ENCODE results near the gene ZNF142. TPM values are rescaled to one million over a fixed set of nuclear protein-coding genes. Genes with fewer than 3 reads are reported as not detected.

The ZNF142 gene
- total and polyA plus RNA-seq, 2 of the 8 experiments (the other 6 are each of a cell fraction or from before 2014, with no cell fraction given), result 9.4 to 32.5 TPM

GRCh38 chr2:218691234-218691633, 31.8 kb upstream of the ZNF142 start:
- no peak overlapping the region for H3K4me2 ChIP-seq (ENCODE audit: insufficient read depth in 1 of 2, low read depth in 2 of 2, low read length in 2 of 2)

More at GRCh38 chr2:218691234-218691633, 31.8 kb upstream of the ZNF142 start:
- Histone ChIP-seq H4K20me1 (replicated peaks in 1 of 2; ENCODE audit: control insufficient read depth in 1 of 2, insufficient read depth in 2 of 2, low read length in 2 of 2) (no peaks in the 10 kb centered on the region), H2AK5ac (ENCODE audit: low read depth, low read length) (no peak overlapping the region), H3K56ac (replicated peaks; ENCODE audit: insufficient read length, low read depth, low read length) (no peak overlapping the region), H4K5ac (ENCODE audit: insufficient read length, low read depth, low read length) (no peak overlapping the region), H3K79me1 (ENCODE audit: low read depth, low read length) (no peaks in the 10 kb centered on the region), H3K23me2 (ENCODE audit: low read depth, low read length) (no peaks in the 10 kb centered on the region; the same call in 1 of the 2 replicates), H2BK20ac (ENCODE audit: low read length) (no peak overlapping the region), H3K14ac (ENCODE audit: insufficient read length) (no peak overlapping the region), H3K79me2 (ENCODE audit: control insufficient read depth in 1 of 2, insufficient read depth in 2 of 2, low read length in 2 of 2) (no peaks in the 10 kb centered on the region), H3K4me3 (ENCODE audit: extremely low read depth in 1 of 4, insufficient read depth in 2 of 4, low read depth in 3 of 4, low read length in 4 of 4) (no peak overlapping the region), H2BK12ac (ENCODE audit: low read depth, low read length) (no peak overlapping the region), H3K36me3 (ENCODE audit: control insufficient read depth in 2 of 4, insufficient read depth in 4 of 4, low read length in 3 of 4) (peaks cover 0 to 28% (median 13%) of the 10 kb centered on the region in 4 experiments; a peak in 5 of 8 replicates), H2BK15ac (ENCODE audit: low read length) (no peak overlapping the region), H3K27me3 (replicated peaks in 1 of 4; ENCODE audit: control insufficient read depth in 3 of 4, extremely low read depth in 1 of 4, insufficient read depth in 3 of 4, low read length in 3 of 4) (no peaks in the 10 kb centered on the region), H3K23ac (ENCODE audit: insufficient read length) (no peak overlapping the region), H3K18ac (ENCODE audit: extremely low read depth, low read length) (no peak overlapping the region), H2BK120ac (replicated peaks; ENCODE audit: low read depth, low read length) (no peak overlapping the region), H2BK5ac (ENCODE audit: low read depth, low read length) (no peak overlapping the region), H3K9ac (replicated peaks in 1 of 4; ENCODE audit: extremely low read depth in 1 of 4, low read depth in 3 of 4, low read length in 3 of 4) (no peak overlapping the region), H3K4me1 (replicated peaks in 1 of 4; ENCODE audit: control insufficient read depth in 3 of 4, insufficient read depth in 4 of 4, low read length in 3 of 4) (no peaks in the 10 kb centered on the region), H4K8ac (ENCODE audit: extremely low read depth, insufficient read depth, low read length) (no peak overlapping the region), H3K27ac (ENCODE audit: low read depth, low read length) (no peak overlapping the region), H2AFZ (ENCODE audit: low read length) (no peak overlapping the region), H3K9me3 (ENCODE audit: insufficient read depth in 2 of 2, low read depth in 1 of 2, low read length in 1 of 2) (no peaks in the 10 kb centered on the region), H4K91ac (replicated peaks; ENCODE audit: insufficient read length, low read length) (no peak overlapping the region), H3K4ac (replicated peaks; ENCODE audit: insufficient read length, low read depth, low read length) (no peak overlapping the region)
- ChIA-PET CTCF (ENCODE audit: partially characterized antibody) (interaction anchor here (0.6 to 0.7 kb wide), 2 partner anchors 19 to 275 kb away, joined by 3 read pairs; partner anchors contain the start of genes RNF25 and STK36), POLR2A (ENCODE audit: partially characterized antibody) (no interaction called here)
- TF ChIP-seq PHF8 (conservative IDR thresholded peaks at IDR 0.05; ENCODE audit: low read depth, low read length), result no peak
- TF ChIP-seq SP1 (IDR thresholded peaks at IDR 0.05; ENCODE audit: low read depth, low read length), result no peak
- no peak for TF ChIP-seq TAF7 (optimal IDR thresholded peaks at IDR 0.05; ENCODE audit: borderline replicate concordance, low read depth, low read length)
- no peak for TF ChIP-seq SIX5 (IDR thresholded peaks at IDR 0.05; ENCODE audit: low read depth, low read length)
- FAIRE-seq (no peak), DNase-seq (ENCODE audit: low read depth in 1 of 2, low spot score in 2 of 2) (no peak)

Measured in H1 (cell line).